WTC11 (cell line): ENCODE results near the gene SLC39A3. TPM values are rescaled to one million over a fixed set of nuclear protein-coding genes. Genes with fewer than 3 reads are reported as not detected.

ENCODE experiments used
- ATAC-seq: fragments of 200-7000 bp; cut with Tn5 transposase; 2 replicates; pipeline ENCODE4 v1.10.0; 2021; ENCODE audit warnings: mild to moderate bottlenecking, moderate library complexity
- CTCF ChIA-PET: fragments of 300-600 bp; sonication (Branson Sonifier 250); formaldehyde crosslinking; loops from one replicate; lab custom pipeline; 2021; ENCODE audit warnings: antibody characterized with exemption; lab: Charles Lee
- POLR2A ChIA-PET: fragments of 350-600 bp; sonication (Branson Sonifier 250); formaldehyde crosslinking; loops from one replicate; lab custom pipeline; 2021; ENCODE audit warnings: antibody characterized with exemption; lab: Charles Lee
- DNase-seq: peaks from one replicate; pipeline ENCODE4 v3.0.0; 2021; ENCODE audit warnings: low spot score
- H3K27ac Mint-ChIP-seq: 2 replicates; pipeline ENCODE4 v1.8.0; 2021; ENCODE audit warnings: mixed read lengths
- H3K27me3 Mint-ChIP-seq: 2 replicates; pipeline ENCODE4 v1.8.0; 2021; ENCODE audit warnings: low read depth, mild to moderate bottlenecking, moderate library complexity, mixed read lengths
- H3K36me3 Mint-ChIP-seq: 2 replicates; pipeline ENCODE4 v1.8.0; 2021; ENCODE audit warnings: mixed read lengths
- H3K4me1 Mint-ChIP-seq: 2 replicates; pipeline ENCODE4 v1.8.0; 2022; ENCODE audit warnings: mixed read lengths
- H3K4me3 Mint-ChIP-seq: 2 replicates; pipeline ENCODE4 v1.8.0; 2021; ENCODE audit warnings: mild to moderate bottlenecking, moderate library complexity, mixed read lengths
- H3K9me3 Mint-ChIP-seq: 2 replicates; pipeline ENCODE4 v1.8.0; 2021; ENCODE audit warnings: mixed read lengths
- AR ChIP-seq: fragments of 250-450 bp; sonication (Bioruptor Pico); IDR thresholded peaks from 2 replicates; pipeline ENCODE4 v1.9.0; 2021; ENCODE audit warnings: mild to moderate bottlenecking
- ERG ChIP-seq: fragments of 250-450 bp; sonication (Bioruptor Pico); IDR thresholded peaks from 2 replicates; pipeline ENCODE4 v1.8.0; 2021; ENCODE audit warnings: mild to moderate bottlenecking
- GRHL2 ChIP-seq: fragments of 250-450 bp; sonication (Bioruptor Pico); IDR thresholded peaks from 2 replicates; pipeline ENCODE4 v1.8.0; 2022; ENCODE audit warnings: mild to moderate bottlenecking, moderate library complexity; ENCODE audit not compliant: insufficient replicate concordance, severe bottlenecking
- JAZF1 ChIP-seq: fragments of 250-450 bp; sonication (Bioruptor Pico); IDR thresholded peaks from 2 replicates; pipeline ENCODE4 v1.9.0; 2021; ENCODE audit warnings: moderate library complexity, mild to moderate bottlenecking, inconsistent platforms
- MAX ChIP-seq: sonication (generic); formaldehyde crosslinking; IDR thresholded peaks from 2 replicates; pipeline ENCODE4 v1.8.0; 2022; ENCODE audit warnings: mild to moderate bottlenecking, missing genetic modification reagents
- MYBL2 ChIP-seq: sonication (generic); formaldehyde crosslinking; IDR thresholded peaks from 2 replicates; pipeline ENCODE4 v1.8.1; 2023; ENCODE audit warnings: mild to moderate bottlenecking, moderate library complexity, missing genetic modification reagents
- OVOL2 ChIP-seq: fragments of 250-450 bp; sonication (Bioruptor Pico); IDR thresholded peaks from 2 replicates; pipeline ENCODE4 v1.9.0; 2021; ENCODE audit warnings: mild to moderate bottlenecking, borderline replicate concordance
- SMAD4 ChIP-seq: sonication (generic); formaldehyde crosslinking; IDR thresholded peaks from 2 replicates; pipeline ENCODE4 v1.8.0; 2022; ENCODE audit warnings: mild to moderate bottlenecking, missing genetic modification reagents
- TEAD4 ChIP-seq: sonication (generic); formaldehyde crosslinking; IDR thresholded peaks from 2 replicates; pipeline ENCODE4 v1.8.0; 2022; ENCODE audit warnings: mild to moderate bottlenecking, missing genetic modification reagents
- TP53 ChIP-seq: sonication (generic); formaldehyde crosslinking; IDR thresholded peaks from 2 replicates; pipeline ENCODE4 v1.8.1; 2023; ENCODE audit warnings: mild to moderate bottlenecking, missing genetic modification reagents
- ZBTB21 ChIP-seq: sonication (generic); formaldehyde crosslinking; IDR thresholded peaks from 2 replicates; pipeline ENCODE4 v1.8.1; 2023; ENCODE audit warnings: mild to moderate bottlenecking, missing genetic modification reagents, borderline replicate concordance
- ZNF138 ChIP-seq: sonication (generic); formaldehyde crosslinking; conservative IDR thresholded peaks from 2 replicates; pipeline ENCODE4 v1.8.1; 2022; ENCODE audit warnings: mild to moderate bottlenecking, moderate library complexity, missing genetic modification reagents
- ZNF317 ChIP-seq: sonication (generic); formaldehyde crosslinking; IDR thresholded peaks from 2 replicates; pipeline ENCODE4 v1.8.1; 2023; ENCODE audit warnings: low read depth, mild to moderate bottlenecking, moderate library complexity, missing genetic modification reagents, borderline replicate concordance
- ZNF423 ChIP-seq: fragments of 250-450 bp; sonication (Bioruptor Pico); IDR thresholded peaks from 2 replicates; pipeline ENCODE4 v2.1.2; 2022; ENCODE audit warnings: mild to moderate bottlenecking, moderate library complexity
- ZNF671 ChIP-seq: fragments of 250-450 bp; sonication (Bioruptor Pico); IDR thresholded peaks from 2 replicates; pipeline ENCODE4 v1.8.0; 2021; ENCODE audit warnings: mild to moderate bottlenecking
- total RNA-seq: library from RNA; stranded (reverse); gene quantifications from 3 replicates; pipeline ENCODE4 v1.2.3, GENCODE V29; 2021
- TF ChIP-seq, protein P1 (sequence below): sonication (generic); formaldehyde crosslinking; conservative IDR thresholded peaks from 2 replicates; pipeline ENCODE4 v1.8.1; 2023; ENCODE audit warnings: mild to moderate bottlenecking, low read depth, missing genetic modification reagents, moderate library complexity
- TF ChIP-seq, protein P2 (sequence below): fragments of 250-450 bp; sonication (Bioruptor Pico); IDR thresholded peaks from 2 replicates; pipeline ENCODE4 v1.9.0; 2021; ENCODE audit warnings: mild to moderate bottlenecking, borderline replicate concordance
- TF ChIP-seq, protein P3 (sequence below): sonication (generic); formaldehyde crosslinking; IDR thresholded peaks from 2 replicates; pipeline ENCODE4 v1.8.0; 2022; ENCODE audit warnings: mild to moderate bottlenecking, missing genetic modification reagents

Gene SLC39A3
- total RNA-seq, 1 experiment from 2014 or later: 38.0 TPM

DNA sequence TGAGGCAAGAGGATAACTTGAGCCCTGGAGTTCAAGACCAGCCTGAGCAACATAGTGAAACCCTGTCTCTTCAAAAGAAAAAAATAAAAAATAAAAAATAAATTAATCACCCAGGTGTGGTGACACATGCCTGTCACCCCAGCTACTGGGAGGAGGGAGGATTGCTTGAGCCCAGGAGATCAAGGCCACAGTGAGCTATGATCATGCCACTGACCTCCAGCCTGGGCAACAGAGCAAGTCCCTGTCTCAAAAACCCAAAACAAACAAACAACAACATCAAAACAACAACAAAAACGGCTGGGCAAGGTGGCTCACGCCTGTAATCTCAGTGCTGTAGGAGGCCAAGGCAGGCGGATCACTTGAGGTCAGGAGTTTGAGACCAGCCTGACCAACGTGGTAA is 4.3 kb upstream of the SLC39A3 start:
- Mint-ChIP-seq H3K36me3 (no peaks in the 10 kb centered on the region), H3K9me3 (no peaks in the 10 kb centered on the region), H3K27ac (no peak overlapping the region), H3K4me3 (no peak overlapping the region), H3K27me3 (peaks cover 25% of the 10 kb centered on the region), H3K4me1 (peaks cover 3% of the 10 kb centered on the region)
- TF ChIP-seq ZNF317 (CRISPR knock-in tag): no peak
- TF ChIP-seq AR: no peak
- TF ChIP-seq TP53 (CRISPR knock-in tag): no peak
- TF ChIP-seq JAZF1 (CRISPR knock-in tag): no peak
- TF ChIP-seq ERG: no peak
- TF ChIP-seq MAX (CRISPR knock-in tag): no peak
- TF ChIP-seq, protein P1, sequence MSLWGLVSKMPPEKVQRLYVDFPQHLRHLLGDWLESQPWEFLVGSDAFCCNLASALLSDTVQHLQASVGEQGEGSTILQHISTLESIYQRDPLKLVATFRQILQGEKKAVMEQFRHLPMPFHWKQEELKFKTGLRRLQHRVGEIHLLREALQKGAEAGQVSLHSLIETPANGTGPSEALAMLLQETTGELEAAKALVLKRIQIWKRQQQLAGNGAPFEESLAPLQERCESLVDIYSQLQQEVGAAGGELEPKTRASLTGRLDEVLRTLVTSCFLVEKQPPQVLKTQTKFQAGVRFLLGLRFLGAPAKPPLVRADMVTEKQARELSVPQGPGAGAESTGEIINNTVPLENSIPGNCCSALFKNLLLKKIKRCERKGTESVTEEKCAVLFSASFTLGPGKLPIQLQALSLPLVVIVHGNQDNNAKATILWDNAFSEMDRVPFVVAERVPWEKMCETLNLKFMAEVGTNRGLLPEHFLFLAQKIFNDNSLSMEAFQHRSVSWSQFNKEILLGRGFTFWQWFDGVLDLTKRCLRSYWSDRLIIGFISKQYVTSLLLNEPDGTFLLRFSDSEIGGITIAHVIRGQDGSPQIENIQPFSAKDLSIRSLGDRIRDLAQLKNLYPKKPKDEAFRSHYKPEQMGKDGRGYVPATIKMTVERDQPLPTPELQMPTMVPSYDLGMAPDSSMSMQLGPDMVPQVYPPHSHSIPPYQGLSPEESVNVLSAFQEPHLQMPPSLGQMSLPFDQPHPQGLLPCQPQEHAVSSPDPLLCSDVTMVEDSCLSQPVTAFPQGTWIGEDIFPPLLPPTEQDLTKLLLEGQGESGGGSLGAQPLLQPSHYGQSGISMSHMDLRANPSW (CRISPR knock-in tag): no peak
- TF ChIP-seq, protein P2, sequence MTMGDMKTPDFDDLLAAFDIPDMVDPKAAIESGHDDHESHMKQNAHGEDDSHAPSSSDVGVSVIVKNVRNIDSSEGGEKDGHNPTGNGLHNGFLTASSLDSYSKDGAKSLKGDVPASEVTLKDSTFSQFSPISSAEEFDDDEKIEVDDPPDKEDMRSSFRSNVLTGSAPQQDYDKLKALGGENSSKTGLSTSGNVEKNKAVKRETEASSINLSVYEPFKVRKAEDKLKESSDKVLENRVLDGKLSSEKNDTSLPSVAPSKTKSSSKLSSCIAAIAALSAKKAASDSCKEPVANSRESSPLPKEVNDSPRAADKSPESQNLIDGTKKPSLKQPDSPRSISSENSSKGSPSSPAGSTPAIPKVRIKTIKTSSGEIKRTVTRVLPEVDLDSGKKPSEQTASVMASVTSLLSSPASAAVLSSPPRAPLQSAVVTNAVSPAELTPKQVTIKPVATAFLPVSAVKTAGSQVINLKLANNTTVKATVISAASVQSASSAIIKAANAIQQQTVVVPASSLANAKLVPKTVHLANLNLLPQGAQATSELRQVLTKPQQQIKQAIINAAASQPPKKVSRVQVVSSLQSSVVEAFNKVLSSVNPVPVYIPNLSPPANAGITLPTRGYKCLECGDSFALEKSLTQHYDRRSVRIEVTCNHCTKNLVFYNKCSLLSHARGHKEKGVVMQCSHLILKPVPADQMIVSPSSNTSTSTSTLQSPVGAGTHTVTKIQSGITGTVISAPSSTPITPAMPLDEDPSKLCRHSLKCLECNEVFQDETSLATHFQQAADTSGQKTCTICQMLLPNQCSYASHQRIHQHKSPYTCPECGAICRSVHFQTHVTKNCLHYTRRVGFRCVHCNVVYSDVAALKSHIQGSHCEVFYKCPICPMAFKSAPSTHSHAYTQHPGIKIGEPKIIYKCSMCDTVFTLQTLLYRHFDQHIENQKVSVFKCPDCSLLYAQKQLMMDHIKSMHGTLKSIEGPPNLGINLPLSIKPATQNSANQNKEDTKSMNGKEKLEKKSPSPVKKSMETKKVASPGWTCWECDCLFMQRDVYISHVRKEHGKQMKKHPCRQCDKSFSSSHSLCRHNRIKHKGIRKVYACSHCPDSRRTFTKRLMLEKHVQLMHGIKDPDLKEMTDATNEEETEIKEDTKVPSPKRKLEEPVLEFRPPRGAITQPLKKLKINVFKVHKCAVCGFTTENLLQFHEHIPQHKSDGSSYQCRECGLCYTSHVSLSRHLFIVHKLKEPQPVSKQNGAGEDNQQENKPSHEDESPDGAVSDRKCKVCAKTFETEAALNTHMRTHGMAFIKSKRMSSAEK (CRISPR knock-in tag): no peak
- TF ChIP-seq GRHL2 (CRISPR knock-in tag): no peak
- no peak for TF ChIP-seq TEAD4
- no peak for TF ChIP-seq ZNF138 (CRISPR knock-in tag)
- TF ChIP-seq, protein P3, sequence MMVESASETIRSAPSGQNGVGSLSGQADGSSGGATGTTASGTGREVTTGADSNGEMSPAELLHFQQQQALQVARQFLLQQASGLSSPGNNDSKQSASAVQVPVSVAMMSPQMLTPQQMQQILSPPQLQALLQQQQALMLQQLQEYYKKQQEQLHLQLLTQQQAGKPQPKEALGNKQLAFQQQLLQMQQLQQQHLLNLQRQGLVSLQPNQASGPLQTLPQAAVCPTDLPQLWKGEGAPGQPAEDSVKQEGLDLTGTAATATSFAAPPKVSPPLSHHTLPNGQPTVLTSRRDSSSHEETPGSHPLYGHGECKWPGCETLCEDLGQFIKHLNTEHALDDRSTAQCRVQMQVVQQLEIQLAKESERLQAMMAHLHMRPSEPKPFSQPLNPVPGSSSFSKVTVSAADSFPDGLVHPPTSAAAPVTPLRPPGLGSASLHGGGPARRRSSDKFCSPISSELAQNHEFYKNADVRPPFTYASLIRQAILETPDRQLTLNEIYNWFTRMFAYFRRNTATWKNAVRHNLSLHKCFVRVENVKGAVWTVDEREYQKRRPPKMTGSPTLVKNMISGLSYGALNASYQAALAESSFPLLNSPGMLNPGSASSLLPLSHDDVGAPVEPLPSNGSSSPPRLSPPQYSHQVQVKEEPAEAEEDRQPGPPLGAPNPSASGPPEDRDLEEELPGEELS (CRISPR knock-in tag): no peak
- no peak for TF ChIP-seq ZNF423 (CRISPR knock-in tag)
- no peak for TF ChIP-seq OVOL2 (CRISPR knock-in tag)
- no peak for TF ChIP-seq SMAD4 (CRISPR knock-in tag)
- no peak for TF ChIP-seq ZBTB21
- no peak for TF ChIP-seq MYBL2 (CRISPR knock-in tag)
- TF ChIP-seq ZNF671 (CRISPR knock-in tag): no peak
- ChIA-PET CTCF (interaction anchor here (1.0 to 2.0 kb wide), 2 partner anchors 96 to 143 kb away, joined by 3 to 5 read pairs; no protein-coding TSS in a partner anchor), POLR2A (no interaction called here)
- no peak for DNase-seq
- no peak for ATAC-seq
